HEK293T (cell line): ENCODE data around the gene ELF4.

Source experiments
- CTCF ChIA-PET: fragments of 350-600 bp; formaldehyde crosslinking; extraction: SDS; loops from one replicate; lab custom pipeline; 2021; ENCODE audit warnings: antibody characterized with exemption, inconsistent platforms; lab: Yijun Ruan, JAX
- POLR2A ChIA-PET: fragments of 350-600 bp; formaldehyde crosslinking; extraction: SDS; loops from one replicate; lab custom pipeline; 2020; ENCODE audit warnings: antibody characterized with exemption, inconsistent platforms; lab: Yijun Ruan, JAX
- DNase-seq: peaks from one replicate; pipeline ENCODE4 v3.0.0; 2012; ENCODE audit warnings: mixed read lengths; ENCODE audit errors: extremely low spot score
- ARNT ChIP-seq: fragments of 450-650 bp; IDR thresholded peaks from 2 replicates; pipeline ENCODE4 v1.6.1; 2017; ENCODE audit warnings: mild to moderate bottlenecking
- BHLHE40 ChIP-seq: fragments of 450-650 bp; IDR thresholded peaks from 2 replicates; pipeline ENCODE4 v1.6.1; 2016; ENCODE audit warnings: mild to moderate bottlenecking, moderate library complexity, borderline replicate concordance
- CTBP1 ChIP-seq: fragments of 450-650 bp; IDR thresholded peaks from 2 replicates; pipeline ENCODE4 v1.6.1; 2016; ENCODE audit warnings: borderline replicate concordance
- ELF4 ChIP-seq: fragments of 450-650 bp; IDR thresholded peaks from 2 replicates; pipeline ENCODE4 v1.6.1; 2017; ENCODE audit warnings: antibody characterized with exemption
- FOXA1 ChIP-seq: fragments of 450-650 bp; IDR thresholded peaks from 2 replicates; pipeline ENCODE4 v1.6.1; 2016; ENCODE audit warnings: mild to moderate bottlenecking
- FOXK2 ChIP-seq: fragments of 450-650 bp; IDR thresholded peaks from 2 replicates; pipeline ENCODE4 v1.6.1; 2016; ENCODE audit warnings: mild to moderate bottlenecking
- FOXM1 ChIP-seq: fragments of 450-650 bp; IDR thresholded peaks from 2 replicates; pipeline ENCODE4 v1.6.1; 2017; ENCODE audit warnings: mild to moderate bottlenecking, borderline replicate concordance
- HDGF ChIP-seq: fragments of 450-650 bp; IDR thresholded peaks from 2 replicates; pipeline ENCODE4 v1.6.1; 2017; ENCODE audit warnings: antibody characterized with exemption, borderline replicate concordance
- L3MBTL2 ChIP-seq: fragments of 450-650 bp; conservative IDR thresholded peaks from 2 replicates; pipeline ENCODE4 v1.6.1; 2016; ENCODE audit warnings: mild to moderate bottlenecking
- LEF1 ChIP-seq: fragments of 450-650 bp; IDR thresholded peaks from 2 replicates; pipeline ENCODE4 v1.6.1; 2017; ENCODE audit warnings: mild to moderate bottlenecking, borderline replicate concordance
- NFRKB ChIP-seq: fragments of 450-650 bp; IDR thresholded peaks from 2 replicates; pipeline ENCODE4 v1.6.1; 2016; ENCODE audit warnings: mild to moderate bottlenecking, moderate library complexity
- SP1 ChIP-seq: fragments of 450-650 bp; IDR thresholded peaks from 2 replicates; pipeline ENCODE4 v1.6.1; 2017
- SUZ12 ChIP-seq: fragments of 450-650 bp; IDR thresholded peaks from 2 replicates; pipeline ENCODE4 v1.6.1; 2016; ENCODE audit warnings: mild to moderate bottlenecking
- TARDBP ChIP-seq: fragments of 450-650 bp; IDR thresholded peaks from 2 replicates; pipeline ENCODE4 v1.6.1; 2016
- ZNF384 ChIP-seq: fragments of 450-650 bp; IDR thresholded peaks from 2 replicates; pipeline ENCODE4 v1.6.1; 2016
- TF ChIP-seq, protein P1 (sequence below): fragments of 450-650 bp; IDR thresholded peaks from 2 replicates; pipeline ENCODE4 v1.6.1; 2016

ELF4 gene

DNA sequence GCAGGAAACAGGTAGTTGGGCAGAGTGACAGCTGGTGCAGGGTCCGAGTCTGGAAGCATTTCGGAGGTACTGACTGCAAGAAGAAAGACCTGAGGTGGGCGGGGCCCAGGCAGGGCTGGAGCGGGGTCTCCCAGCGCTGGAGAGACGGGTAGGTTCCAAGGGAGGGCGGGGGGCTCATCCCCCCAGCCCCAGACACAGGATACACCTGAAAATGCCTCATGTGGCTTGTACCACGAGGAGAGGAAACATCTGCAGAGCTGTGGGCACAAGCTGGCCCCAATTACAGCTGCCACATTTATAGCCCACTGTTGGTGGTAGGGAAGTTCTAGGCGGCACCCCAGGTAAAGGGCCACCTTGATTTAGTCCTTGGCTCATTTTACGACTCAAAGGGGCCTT is 38.0 kb downstream of the ELF4 start:
- ChIA-PET POLR2A (no interaction called here), CTCF (no interaction called here)
- no peak for DNase-seq
- no peak for TF ChIP-seq NFRKB
- no peak for TF ChIP-seq TARDBP
- no peak for TF ChIP-seq ZNF384

DNA sequence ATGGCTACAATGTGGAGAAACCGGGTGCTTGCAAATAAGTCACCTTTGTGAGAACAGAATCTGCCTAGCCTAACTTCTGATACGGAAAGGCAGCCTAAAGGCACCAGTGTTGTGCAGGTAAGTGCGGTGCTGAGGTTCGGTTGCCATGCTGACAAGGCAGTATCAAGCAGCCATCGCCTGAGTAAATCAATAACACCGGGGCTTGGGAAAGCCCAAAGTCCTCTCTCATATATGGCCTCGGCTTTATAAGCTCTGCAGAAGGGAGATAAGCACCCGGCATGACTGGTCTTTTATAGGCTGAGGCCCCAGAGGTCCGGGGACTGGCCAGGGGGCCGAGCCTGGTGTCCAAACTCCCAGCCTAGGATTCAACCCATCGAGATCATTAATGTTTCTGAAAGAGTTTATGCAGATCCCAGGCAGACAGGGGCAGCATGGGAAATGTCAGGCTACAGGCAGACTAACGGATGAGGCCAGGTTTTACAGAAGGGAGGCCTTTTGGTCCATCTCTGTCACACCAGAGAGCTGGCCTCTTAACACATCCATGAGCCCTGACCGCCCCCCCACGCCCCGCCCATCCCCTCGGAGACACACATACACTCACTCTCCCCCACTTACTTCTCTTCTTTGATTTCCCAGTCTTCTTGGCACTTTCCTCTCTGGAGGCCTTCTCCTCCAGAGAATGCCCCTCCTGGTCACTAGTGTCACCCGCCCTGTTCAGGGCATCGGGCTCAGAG is 38.5 kb downstream of the ELF4 start:
- DNase-seq = no peak
- CTCF ChIA-PET = no interaction called here

DNA sequence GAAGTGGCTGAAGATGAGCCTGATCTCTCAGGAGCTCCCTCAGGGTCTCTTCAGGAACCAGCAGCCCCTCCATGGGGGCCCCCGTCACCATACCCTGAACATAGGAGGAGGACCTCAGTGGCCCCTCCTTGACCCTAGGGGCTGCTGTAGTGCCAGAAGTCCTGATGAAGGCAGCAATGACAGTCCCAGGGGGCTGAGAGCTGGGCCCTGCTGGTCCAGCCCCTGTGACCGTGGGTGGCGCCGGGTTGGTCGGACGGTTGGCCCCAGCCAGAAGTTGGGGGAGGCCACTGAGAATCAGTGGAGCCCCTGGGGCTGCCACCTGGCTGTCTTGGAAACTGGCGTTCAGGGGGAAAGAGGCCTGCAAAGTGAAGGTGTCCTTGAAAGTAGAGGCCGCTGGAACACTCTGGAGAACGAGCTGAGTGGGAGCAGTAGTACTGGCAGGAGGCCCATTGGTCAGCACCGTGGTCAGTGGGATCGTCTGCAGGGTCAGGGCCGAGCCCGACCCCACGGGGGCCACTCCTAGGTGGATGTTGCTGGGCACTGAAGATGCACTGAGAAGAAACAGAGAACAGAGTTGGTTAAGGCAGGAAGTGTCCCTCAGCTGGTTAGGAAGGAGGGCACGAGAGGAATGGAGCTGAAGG is 43.2 kb downstream of the ELF4 start:
- TF ChIP-seq L3MBTL2 (no peak), HDGF (no peak), CTBP1 (no peak), ELF4 (no peak), LEF1 (no peak), FOXA1 (no peak)
- DNase-seq = no peak
- CTCF ChIA-PET = interaction anchor here (0.6 to 1.4 kb wide), 3 partner anchors 13 to 284 kb away, joined by 3 to 5 read pairs (median 3); no protein-coding TSS in a partner anchor
- POLR2A ChIA-PET = interaction anchor here (1.1 kb wide), 1 partner anchor 98 kb away, joined by 3 read pairs; the partner anchor contains the start of gene AIFM1

More for the DNA sequence above, 38.5 kb downstream of the ELF4 start:
- no peak for TF ChIP-seq CTBP1
- no peak for TF ChIP-seq NFRKB
- no peak for TF ChIP-seq SUZ12
- no peak for TF ChIP-seq FOXK2
- TF ChIP-seq FOXA1 = no peak
- no peak for TF ChIP-seq BHLHE40
- no peak for TF ChIP-seq FOXM1
- no peak for TF ChIP-seq ELF4
- POLR2A ChIA-PET = no interaction called here

DNA sequence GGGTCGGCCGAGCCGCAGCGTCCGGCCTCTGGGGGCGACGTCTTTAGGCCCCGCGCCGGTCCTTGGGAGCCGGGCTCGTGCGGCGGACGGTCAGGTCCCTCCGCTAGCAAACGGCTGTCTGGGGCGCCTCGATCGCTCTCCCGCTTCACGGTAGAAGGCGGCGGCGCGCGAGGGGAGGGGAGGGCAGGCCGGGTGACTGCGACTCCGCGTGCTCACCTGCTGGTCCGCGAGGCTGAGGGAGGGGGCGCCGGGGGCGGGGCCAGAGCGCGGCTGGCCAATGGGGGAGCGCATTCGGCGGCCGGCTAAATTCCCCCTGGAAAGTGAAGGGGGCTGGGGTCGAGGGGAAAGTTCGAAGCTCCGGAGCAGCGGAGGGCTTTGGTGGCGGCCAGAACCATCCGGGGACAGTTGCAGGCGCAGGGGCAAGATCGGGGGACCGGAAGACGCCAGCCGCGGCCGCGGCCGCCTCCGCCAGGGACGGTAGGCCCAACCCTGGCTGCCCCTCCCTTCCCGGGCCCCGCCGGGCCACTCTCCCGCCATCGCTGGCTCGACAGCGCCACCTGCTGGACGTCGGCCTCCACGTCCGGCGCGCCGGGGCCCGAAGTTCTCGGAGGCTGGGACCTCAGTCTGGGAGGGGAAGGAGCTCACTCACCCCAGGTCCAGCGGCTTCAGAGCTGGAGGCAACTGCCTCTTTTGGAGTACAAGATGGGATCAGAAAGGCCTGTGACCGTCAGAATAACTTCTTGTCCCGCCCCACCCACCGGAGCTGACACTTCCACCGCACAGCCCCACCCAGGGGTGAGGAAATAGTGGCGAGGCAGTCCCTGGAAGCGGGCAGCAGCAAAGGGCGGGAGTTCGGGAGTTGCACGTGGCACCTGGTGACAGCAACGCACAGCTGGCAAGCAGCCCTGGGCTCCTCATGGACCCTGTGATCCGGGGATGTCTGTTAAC is 49.9 kb downstream of the ELF4 start:
- TF ChIP-seq L3MBTL2 = peak; percentile 95
- TF ChIP-seq FOXK2 = no peak
- POLR2A ChIA-PET = interaction anchor here (0.8 to 1.5 kb wide), 3 partner anchors 105 to 135 kb away, joined by 3 to 8 read pairs (median 3); partner anchors contain the start of gene AIFM1
- CTCF ChIA-PET = interaction anchor here (0.5 to 3.7 kb wide), 24 partner anchors 12 to 959 kb away, joined by 3 to 33 read pairs (median 3); partner anchors contain the start of gene ZDHHC9
- peak; percentile 99 for DNase-seq

DNA sequence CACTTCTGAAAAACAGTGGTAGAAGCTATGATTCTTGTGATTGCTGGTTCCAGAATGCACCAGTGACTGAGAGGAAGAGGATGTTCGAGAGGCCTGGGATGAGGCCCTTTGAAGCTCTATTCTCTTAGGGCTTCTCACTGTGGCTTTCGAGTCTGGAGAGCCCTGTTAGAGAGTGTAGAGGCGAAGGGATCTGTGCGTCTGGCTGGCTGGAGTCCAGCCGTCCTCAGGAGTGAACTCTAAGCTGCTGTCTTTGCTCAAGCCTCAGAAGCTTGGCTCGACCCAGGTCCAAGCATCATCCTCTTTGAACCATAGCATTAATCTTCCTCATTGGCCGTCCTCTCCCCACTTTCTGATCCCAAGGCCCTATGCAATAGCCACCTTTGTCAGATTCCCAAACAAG is 51.6 kb downstream of the ELF4 start:
- TF ChIP-seq ARNT (no peak), HDGF (no peak), FOXM1 (no peak), LEF1 (no peak), ZNF384 (no peak), L3MBTL2 (no peak), ELF4 (no peak), TARDBP (no peak), SP1 (no peak), FOXK2 (no peak), BHLHE40 (no peak), NFRKB (no peak), CTBP1 (no peak)
- POLR2A ChIA-PET = no interaction called here
- DNase-seq = no peak
- CTCF ChIA-PET = interaction anchor here (0.5 to 3.7 kb wide), 3 partner anchors 30 to 132 kb away, joined by 3 to 33 read pairs (median 4); no protein-coding TSS in a partner anchor

DNA sequence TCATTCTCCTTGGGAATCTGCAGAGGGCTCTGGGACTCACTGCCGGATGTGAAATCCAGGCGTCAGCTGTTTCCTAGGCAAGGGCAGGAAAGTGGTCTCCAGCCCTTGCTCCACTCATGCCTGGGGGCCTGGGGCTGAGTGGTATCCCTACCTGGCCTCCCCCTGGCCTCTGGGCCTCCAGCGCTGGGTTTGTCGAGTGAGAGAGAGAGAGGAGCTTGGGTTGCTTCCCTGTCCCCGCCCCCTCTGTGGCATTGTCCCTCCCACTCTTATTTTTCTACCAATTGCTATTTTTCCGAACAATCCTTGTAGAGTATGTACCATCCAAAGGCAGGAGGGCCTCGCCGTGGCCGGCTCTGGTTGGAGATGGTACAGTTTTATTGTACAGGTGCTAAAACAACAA is 53.1 kb downstream of the ELF4 start:
- no peak for DNase-seq
- TF ChIP-seq FOXA1 = no peak
- TF ChIP-seq TARDBP = no peak
- TF ChIP-seq CTBP1 = no peak
- POLR2A ChIA-PET = no interaction called here
- CTCF ChIA-PET = interaction anchor here (1.2 kb wide), 1 partner anchor 134 kb away, joined by 4 read pairs; no protein-coding TSS in a partner anchor

DNA sequence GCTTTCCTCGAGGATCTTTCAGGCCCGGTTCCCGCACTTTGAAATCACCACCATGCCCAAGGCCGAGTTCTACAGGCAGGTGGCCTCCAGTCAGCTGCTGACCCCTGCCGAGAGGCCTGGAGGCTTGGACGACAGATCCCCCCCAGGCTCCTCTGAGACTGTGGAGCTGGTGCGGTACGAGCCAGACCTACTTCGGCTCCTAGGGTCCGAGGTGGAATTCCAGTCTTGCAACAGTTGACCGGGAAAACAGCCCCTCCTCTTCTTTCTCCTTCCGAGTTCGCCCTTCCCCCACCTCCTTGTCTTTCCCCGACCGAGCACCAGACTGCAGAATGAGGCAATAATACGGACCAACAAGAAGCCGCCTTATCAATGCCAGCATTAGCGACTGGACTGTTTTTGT is 54.4 kb downstream of the ELF4 start:
- no peak for TF ChIP-seq BHLHE40
- no peak for TF ChIP-seq ZNF384
- no peak for TF ChIP-seq TARDBP
- no peak for TF ChIP-seq L3MBTL2
- TF ChIP-seq FOXM1 = no peak
- no peak for TF ChIP-seq ELF4
- no peak for TF ChIP-seq SUZ12
- TF ChIP-seq ARNT = no peak
- TF ChIP-seq LEF1 = no peak
- TF ChIP-seq HDGF = no peak
- TF ChIP-seq NFRKB = no peak
- no peak for TF ChIP-seq FOXK2
- TF ChIP-seq, protein P1, sequence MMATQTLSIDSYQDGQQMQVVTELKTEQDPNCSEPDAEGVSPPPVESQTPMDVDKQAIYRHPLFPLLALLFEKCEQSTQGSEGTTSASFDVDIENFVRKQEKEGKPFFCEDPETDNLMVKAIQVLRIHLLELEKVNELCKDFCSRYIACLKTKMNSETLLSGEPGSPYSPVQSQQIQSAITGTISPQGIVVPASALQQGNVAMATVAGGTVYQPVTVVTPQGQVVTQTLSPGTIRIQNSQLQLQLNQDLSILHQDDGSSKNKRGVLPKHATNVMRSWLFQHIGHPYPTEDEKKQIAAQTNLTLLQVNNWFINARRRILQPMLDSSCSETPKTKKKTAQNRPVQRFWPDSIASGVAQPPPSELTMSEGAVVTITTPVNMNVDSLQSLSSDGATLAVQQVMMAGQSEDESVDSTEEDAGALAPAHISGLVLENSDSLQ = no peak
- TF ChIP-seq CTBP1 = no peak
- no peak for TF ChIP-seq FOXA1
- no peak for TF ChIP-seq SP1
- POLR2A ChIA-PET = no interaction called here
- DNase-seq = no peak
- CTCF ChIA-PET = no interaction called here
